NCI-H510A treated with DMSO at 0.1 percent for 48 hours (cell line): Measurements from ENCODE around the gene GPX3.

Experiments
- DNase-seq: peaks from one replicate; lab custom pipeline; 2025; lab: John Stamatoyannopoulos, UW

The GPX3 gene

GRCh38 chr5:151014680-151015343 is 5.6 kb upstream of the GPX3 start:
- no peak for DNase-seq

GRCh38 chr5:151015974-151016587 is 4.3 kb upstream of the GPX3 start:
- DNase-seq, result no peak

DNA sequence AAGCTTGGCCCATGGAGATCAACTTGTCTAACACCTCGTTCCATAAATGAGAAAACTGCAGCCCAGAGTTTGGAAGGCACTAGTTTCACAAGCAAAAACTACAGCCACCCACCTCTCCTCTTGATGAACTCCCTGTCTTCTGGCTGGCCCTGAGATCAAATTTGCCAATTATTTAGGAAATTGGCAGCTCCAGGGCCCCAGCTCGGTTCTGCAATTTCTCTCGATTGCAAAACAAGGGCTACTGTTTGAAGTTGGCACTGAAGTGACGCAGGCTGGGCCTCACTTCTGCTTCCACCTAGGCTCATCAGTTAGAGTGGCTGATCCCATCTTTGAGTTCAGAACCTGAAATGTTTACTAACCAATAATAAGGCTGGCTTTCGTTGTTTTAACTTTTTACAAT is 3.7 kb upstream of the GPX3 start:
- no peak for DNase-seq

DNA sequence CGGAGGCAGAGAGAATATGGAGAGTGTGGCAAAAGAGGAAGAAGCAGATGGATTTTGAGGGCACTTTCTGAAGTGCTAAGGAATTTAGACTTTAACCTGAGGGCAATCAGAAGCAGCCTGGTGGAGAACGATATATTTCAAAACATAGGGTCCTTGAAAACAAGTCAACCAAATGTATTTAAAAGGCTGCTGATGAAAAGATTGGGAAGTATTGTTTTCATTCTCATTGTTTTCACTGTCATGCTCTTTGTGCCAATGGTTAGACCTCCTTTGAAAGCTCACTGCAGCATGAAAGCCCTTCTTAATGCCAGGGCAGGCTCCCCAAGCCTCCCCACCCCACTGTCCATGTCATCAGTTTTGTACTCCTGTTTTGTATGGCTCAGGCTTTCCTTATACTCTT is 2.5 kb upstream of the GPX3 start:
- DNase-seq, result no peak

- no peak for DNase-seq
Observed at GRCh38 chr5:151018846-151019245, 1.5 kb upstream of the GPX3 start.

DNA sequence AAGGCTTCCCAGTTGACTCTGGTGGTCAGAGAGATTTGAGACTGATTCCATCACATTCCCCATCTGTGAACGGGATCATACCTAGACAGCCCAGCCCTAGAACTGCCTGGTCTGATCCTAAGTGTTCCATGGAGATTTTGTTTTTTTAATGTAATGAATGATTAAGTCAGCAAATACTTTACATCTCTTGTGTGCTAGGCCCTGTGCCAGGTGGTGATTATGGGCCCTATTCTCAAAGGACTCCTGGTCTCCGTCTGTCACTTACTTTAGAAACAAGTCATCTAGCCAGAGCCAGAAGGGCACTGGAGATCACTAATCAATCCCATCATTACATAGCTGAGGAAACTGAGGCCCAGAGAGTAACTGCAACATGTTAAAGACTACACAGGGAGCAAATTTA is 1.1 kb upstream of the GPX3 start:
- no peak for DNase-seq

- no peak for DNase-seq
Observed at GRCh38 chr5:151021746-151022145, 1.4 kb downstream of the GPX3 start.

- no peak for DNase-seq
Observed at GRCh38 chr5:151022511-151023018, 2.2 kb downstream of the GPX3 start.

DNA sequence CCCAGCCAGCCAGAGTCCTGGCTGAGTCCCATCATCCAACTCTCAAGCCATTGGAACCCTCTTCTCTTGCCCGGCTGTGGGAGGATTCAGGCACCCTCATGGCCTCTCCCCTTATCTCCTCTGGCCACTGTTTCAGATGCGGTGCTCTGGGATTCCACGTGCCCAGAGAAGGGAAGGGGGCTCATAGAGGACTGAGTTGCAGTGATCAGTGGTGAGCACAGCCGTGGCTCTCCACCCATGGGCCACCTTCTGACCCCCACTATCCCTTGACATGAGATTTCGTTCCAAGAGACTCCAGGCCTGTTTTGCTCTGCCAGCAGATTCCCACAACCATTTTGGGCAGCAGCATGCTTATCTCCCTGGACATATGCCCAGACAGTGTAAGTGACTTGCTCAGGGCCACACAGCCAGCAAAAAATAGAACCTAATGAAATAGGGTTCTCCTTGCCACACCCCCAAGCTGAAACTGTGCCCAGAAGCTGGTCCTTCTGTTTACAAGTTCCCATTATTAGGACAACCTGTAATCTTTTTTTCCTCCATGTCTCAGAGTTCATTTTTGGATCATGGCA is 2.7 kb downstream of the GPX3 start:
- no peak for DNase-seq

DNA sequence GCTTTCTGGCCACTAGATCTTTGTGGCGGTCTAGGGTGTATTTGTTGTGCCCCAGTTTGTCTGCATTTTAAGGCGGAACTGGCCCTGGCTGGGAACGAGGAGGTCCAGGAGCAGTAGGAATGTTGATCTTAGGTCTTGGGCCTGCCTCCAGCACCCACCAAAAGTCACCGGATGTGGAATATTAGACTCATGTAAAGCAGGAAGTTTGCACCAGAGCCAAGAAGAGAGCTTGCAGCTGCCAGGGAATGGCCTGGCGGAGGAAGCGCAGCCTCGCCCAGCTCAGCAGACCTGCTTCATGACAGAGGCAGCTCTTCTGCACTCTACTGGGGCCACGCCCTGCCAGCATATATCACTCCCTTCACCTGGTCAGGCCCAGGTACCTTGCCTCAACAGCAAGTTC is 3.3 kb downstream of the GPX3 start:
- DNase-seq, result no peak

DNA sequence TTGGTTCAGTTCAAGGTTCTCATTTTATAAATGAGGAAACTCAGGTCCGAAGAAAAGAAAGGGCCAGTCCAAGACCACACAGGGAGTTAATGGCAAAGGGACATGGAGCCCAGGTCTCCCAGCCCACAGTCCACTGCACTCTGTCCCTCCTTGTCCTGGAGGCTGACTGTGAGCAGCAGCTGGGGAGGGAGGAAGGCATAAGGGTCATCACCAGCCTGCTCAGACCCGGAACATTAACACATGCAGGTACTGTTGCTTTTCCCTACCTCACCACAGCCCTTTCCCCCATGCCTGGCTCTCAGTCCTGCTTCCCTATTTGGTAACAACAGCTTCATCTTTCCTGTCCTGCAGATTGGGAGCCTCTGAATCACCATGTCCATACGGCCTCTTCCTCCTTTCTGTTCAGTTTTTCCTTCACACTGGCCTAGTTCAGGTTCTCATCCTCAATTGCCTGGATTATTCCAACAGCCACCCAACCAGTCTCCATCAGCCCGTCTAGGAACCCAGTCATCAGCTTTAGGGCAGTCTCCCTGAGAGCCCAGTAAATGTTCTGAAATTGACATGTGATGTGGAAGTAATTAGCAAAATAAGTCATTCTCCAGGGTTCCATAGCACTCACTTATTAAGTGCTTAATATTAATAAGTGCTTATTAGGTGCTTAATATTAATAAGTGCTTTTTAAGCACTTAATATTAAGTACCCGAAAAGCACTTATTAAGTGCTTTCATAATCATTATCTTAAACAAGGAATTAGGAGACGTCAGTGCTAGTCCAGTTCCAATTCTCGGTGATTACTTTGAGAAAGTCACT is 4.3 kb downstream of the GPX3 start:
- no peak for DNase-seq

- DNase-seq, result no peak
Observed at GRCh38 chr5:151025250-151025606, 4.8 kb downstream of the GPX3 start.

- no peak for DNase-seq
Observed at GRCh38 chr5:151026088-151026487, 5.7 kb downstream of the GPX3 start.

DNA sequence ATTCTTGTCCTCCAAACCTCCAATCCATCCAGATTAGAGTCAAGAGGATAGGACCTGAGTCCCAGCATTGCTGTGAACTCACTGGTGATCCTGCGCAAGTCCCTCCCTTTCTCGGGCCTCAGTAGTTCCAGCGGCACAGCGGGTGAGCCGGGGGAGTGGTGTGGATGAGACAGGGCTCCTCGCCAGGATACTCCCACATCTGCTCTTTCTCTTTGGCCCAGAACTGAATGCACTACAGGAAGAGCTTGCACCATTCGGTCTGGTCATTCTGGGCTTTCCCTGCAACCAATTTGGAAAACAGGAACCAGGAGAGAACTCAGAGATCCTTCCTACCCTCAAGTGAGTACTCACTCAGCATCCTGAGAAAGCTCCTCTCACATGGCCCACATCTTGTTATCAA is 6.3 kb downstream of the GPX3 start:
- DNase-seq, result no peak

DNA sequence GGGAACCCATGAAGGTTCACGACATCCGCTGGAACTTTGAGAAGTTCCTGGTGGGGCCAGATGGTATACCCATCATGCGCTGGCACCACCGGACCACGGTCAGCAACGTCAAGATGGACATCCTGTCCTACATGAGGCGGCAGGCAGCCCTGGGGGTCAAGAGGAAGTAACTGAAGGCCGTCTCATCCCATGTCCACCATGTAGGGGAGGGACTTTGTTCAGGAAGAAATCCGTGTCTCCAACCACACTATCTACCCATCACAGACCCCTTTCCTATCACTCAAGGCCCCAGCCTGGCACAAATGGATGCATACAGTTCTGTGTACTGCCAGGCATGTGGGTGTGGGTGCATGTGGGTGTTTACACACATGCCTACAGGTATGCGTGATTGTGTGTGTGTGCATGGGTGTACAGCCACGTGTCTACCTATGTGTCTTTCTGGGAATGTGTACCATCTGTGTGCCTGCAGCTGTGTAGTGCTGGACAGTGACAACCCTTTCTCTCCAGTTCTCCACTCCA is 7.6 kb downstream of the GPX3 start:
- DNase-seq, result no peak

- DNase-seq, result no peak
Observed at GRCh38 chr5:151028717-151029116, 8.3 kb downstream of the GPX3 start.

- no peak for DNase-seq
Observed at GRCh38 chr5:151029179-151030055, 9.0 kb downstream of the GPX3 start.

DNA sequence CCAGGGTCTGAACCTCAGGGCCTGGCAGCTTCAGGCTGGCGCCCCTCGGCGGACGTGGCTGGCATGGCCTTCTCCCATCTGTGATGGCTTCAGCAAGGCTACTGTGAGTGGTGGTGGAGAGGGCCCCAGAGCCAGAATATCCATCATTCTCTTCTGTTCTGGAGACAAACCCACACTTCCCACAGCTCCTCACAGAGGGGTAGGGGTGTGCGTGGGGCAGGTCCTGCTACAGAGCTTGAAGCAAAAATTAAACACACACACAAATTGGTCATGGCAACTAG is 9.6 kb downstream of the GPX3 start:
- DNase-seq, result no peak

DNA sequence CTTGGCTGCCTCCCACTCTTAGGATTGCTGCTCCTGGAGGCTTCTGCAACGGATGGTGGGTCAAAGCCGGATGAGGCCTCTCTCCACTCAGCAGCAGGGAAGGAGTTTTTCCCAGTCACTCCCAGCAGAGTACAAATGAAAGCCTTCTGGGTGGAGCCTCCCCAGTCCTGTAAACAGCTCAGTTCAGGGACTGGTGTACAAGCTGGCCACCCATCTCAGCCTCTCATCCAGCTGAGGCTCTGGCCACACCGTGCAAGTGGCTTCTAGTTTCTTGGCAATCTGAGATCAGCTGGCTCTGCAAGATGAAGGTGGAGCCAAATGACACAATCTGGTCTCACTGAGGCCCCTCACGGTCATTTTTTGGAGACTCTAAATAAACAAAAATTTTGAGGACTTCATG is 10.0 kb downstream of the GPX3 start:
- no peak for DNase-seq

GRCh38 chr5:151031554-151031953 is 11.2 kb downstream of the GPX3 start:
- DNase-seq, result no peak

DNA sequence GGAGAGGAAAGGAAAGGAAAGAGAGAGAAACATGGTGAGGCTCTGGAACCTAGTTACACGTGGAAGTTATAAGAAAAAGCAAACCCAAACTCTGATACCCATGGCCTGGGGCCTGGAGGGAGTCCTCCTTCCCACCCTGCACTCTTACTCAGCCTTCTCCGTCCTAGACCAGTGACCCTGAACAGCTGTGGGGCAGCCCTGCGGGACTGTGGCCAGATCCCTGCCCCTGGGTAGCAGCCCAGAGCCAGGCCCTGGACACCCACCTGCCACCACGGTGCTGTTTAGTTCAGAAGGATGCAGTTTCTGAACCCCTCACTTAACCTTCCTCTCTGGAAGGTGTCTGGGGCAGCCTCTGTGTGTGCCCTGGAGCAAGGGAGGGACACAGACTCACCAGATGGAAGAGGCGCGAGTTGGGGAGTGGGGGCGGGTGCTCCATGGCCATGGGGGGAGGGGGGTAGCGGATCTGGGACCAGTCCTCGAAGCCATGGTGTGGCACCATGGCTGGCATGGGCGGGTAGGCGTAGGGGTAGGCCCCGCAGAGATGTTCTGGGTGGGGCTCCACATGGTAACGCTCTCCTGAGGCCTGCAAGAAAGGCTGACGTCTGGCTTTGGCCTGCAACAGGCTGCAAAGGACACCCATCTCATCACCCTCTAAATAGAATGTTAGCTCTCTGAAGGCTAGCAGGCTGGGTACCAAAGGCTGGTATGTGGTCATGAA is 13.0 kb downstream of the GPX3 start:
- no peak for DNase-seq
